Lower lobe of right lung (tissue), 2 donors: ENCODE measurements around the gene OPRM1. TPM values are rescaled to one million over a fixed set of nuclear protein-coding genes. Genes with fewer than 3 reads are reported as not detected.

Source experiments
- ATAC-seq, 2 donors: fragments of 200-7000 bp; cut with Tn5 transposase; one replicate each; pipeline ENCODE4 v1.9.1; 2020 to 2022; ENCODE audit warnings: mild to moderate bottlenecking in 2 of 2, moderate library complexity in 2 of 2
- DNase-seq: peaks from one replicate; pipeline ENCODE4 v3.0.0-alpha.2; 2020
- H3K27ac ChIP-seq: fragments of 200-600 bp; one replicate; pipeline ENCODE4 v1.8.0; 2022
- H3K27me3 ChIP-seq: fragments of 200-600 bp; one replicate; pipeline ENCODE4 v1.8.0; 2022; ENCODE audit warnings: low read depth
- H3K36me3 ChIP-seq: fragments of 200-600 bp; one replicate; pipeline ENCODE4 v1.8.0; 2022; ENCODE audit warnings: mild to moderate bottlenecking
- H3K4me1 ChIP-seq: fragments of 200-600 bp; one replicate; pipeline ENCODE4 v1.8.0; 2022
- H3K4me3 ChIP-seq: fragments of 200-600 bp; one replicate; pipeline ENCODE4 v1.8.0; 2022; ENCODE audit warnings: mild to moderate bottlenecking
- H3K9me3 ChIP-seq: fragments of 200-600 bp; one replicate; pipeline ENCODE4 v1.8.0; 2022
- CTCF ChIP-seq: fragments of 200-600 bp; IDR thresholded peaks from one replicate; pipeline ENCODE4 v1.8.0; 2022; ENCODE audit warnings: antibody characterized with exemption, mild to moderate bottlenecking
- intact Hi-C: fragments of 100-400 bp; cut with DNase I; formaldehyde crosslinking; loops from one replicate; pipeline ENCODE4 v1.11.0; 2022
- total RNA-seq: library from RNA; stranded (reverse); fragmentation: NEBNext Ultra II Directional; extraction: Animal tissue kit (Norgen Biotek cat#: 25700); gene quantifications from one replicate; pipeline ENCODE4 v1.2.1, GENCODE V29; 2021
- donor health status: DM: no; HTN: yes; CAD: no; lungs with severe emphysema.

The OPRM1 gene
- total RNA-seq, 1 donor from 2014 or later, result not detected

GRCh38 chr6:154227862-154228520 is 189.0 kb downstream of the OPRM1 start:
- no peak overlapping the region for H3K4me3 ChIP-seq
- H3K4me1 ChIP-seq, result no peaks in the 10 kb centered on the region
- H3K36me3 ChIP-seq, result no peaks in the 10 kb centered on the region
- TF ChIP-seq CTCF, result no peak
- ATAC-seq (no peak), DNase-seq (no peak)
- H3K9me3 ChIP-seq, result no peaks in the 10 kb centered on the region
- intact Hi-C loops, result no loop called here
- H3K27me3 ChIP-seq, result no peaks in the 10 kb centered on the region
- H3K27ac ChIP-seq, result no peak overlapping the region

- Histone ChIP-seq H3K27ac (no peak overlapping the region), H3K9me3 (no peaks in the 10 kb centered on the region), H3K36me3 (no peaks in the 10 kb centered on the region), H3K4me1 (no peaks in the 10 kb centered on the region), H3K4me3 (no peak overlapping the region), H3K27me3 (no peaks in the 10 kb centered on the region)
- DNase-seq, result no peak
- ATAC-seq, result no peak
- TF ChIP-seq CTCF, result no peak
- intact Hi-C loops, result no loop called here
Measured at GRCh38 chr6:154228521-154228905, 189.5 kb downstream of the OPRM1 start.

GRCh38 chr6:154229786-154230185 is 190.7 kb downstream of the OPRM1 start:
- Histone ChIP-seq H3K27me3 (no peaks in the 10 kb centered on the region), H3K36me3 (no peaks in the 10 kb centered on the region), H3K4me3 (no peak overlapping the region), H3K9me3 (no peaks in the 10 kb centered on the region), H3K4me1 (no peaks in the 10 kb centered on the region), H3K27ac (no peak overlapping the region)
- TF ChIP-seq CTCF, result no peak
- ATAC-seq (peak; percentile 58 to 72), DNase-seq (no peak)
- intact Hi-C loops, result no loop called here

- no peak for TF ChIP-seq CTCF
- DNase-seq (no peak), ATAC-seq (peak in 1 of 2 donors; percentile 65)
- Histone ChIP-seq H3K27ac (no peak overlapping the region), H3K4me1 (no peaks in the 10 kb centered on the region), H3K27me3 (no peaks in the 10 kb centered on the region), H3K4me3 (no peak overlapping the region), H3K36me3 (no peaks in the 10 kb centered on the region), H3K9me3 (no peaks in the 10 kb centered on the region)
- intact Hi-C loops, result no loop called here
Measured at GRCh38 chr6:154230393-154230792, 191.4 kb downstream of the OPRM1 start.

GRCh38 chr6:154230910-154231595 is 192.0 kb downstream of the OPRM1 start:
- Histone ChIP-seq H3K9me3 (no peaks in the 10 kb centered on the region), H3K36me3 (no peaks in the 10 kb centered on the region), H3K27ac (no peak overlapping the region), H3K4me3 (no peak overlapping the region), H3K4me1 (no peaks in the 10 kb centered on the region), H3K27me3 (no peaks in the 10 kb centered on the region)
- no peak for TF ChIP-seq CTCF
- intact Hi-C loops, result no loop called here
- no peak for DNase-seq
- no peak for ATAC-seq
